ENCODE measurements around the gene C1QBP. TPM values are rescaled to one million over a fixed set of nuclear protein-coding genes. Genes with fewer than 3 reads are reported as not detected.

Gene C1QBP, protein sequence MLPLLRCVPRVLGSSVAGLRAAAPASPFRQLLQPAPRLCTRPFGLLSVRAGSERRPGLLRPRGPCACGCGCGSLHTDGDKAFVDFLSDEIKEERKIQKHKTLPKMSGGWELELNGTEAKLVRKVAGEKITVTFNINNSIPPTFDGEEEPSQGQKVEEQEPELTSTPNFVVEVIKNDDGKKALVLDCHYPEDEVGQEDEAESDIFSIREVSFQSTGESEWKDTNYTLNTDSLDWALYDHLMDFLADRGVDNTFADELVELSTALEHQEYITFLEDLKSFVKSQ
- total RNA-seq = 124 and 137 TPM in 2 replicates

- Histone ChIP-seq H2AFZ (ENCODE audit: low read length) (peak within 1 kb of the TSS; percentile 90), H4K20me1 (ENCODE audit: insufficient read depth, low read length) (peaks cover 8% of the 10 kb centered on the region), H3K4me1 (ENCODE audit: insufficient read depth, low read length) (peaks cover 19% of the 10 kb centered on the region), H3K9me3 (ENCODE audit: low read depth, low read length) (no peaks in the 10 kb centered on the region), H3K79me2 (ENCODE audit: insufficient read depth, low read length) (peaks cover 41% of the 10 kb centered on the region), H3K4me3 (ENCODE audit: insufficient read depth, low read length) (peak within 1 kb of the TSS; percentile 96), H3K36me3 (ENCODE audit: insufficient read depth, low read length) (peaks cover 44% of the 10 kb centered on the region), H3K4me2 (ENCODE audit: insufficient read depth, low read length) (peak within 1 kb of the TSS; percentile 97), H3K27me3 (ENCODE audit: insufficient read depth, low read length) (no peaks in the 10 kb centered on the region), H3K27ac (ENCODE audit: low read depth, low read length) (peak within 1 kb of the TSS; percentile 46)
- peak; percentile 98 for TF ChIP-seq CTCF (IDR thresholded peaks at IDR 0.05; ENCODE audit: extremely low read depth, low read depth, low read length)
- peak; percentile 98 for DNase-seq (ENCODE audit: insufficient read length, low spot score, missing footprints)
Observed at GRCh38 chr17:5438716-5439445, at the start of gene C1QBP. Gene C1QBP, minus strand, starts transcription at chr17:5439155. Its CDS starts 82 bp downstream, at chr17:5439073.

- H3K4me2 ChIP-seq (ENCODE audit: insufficient read depth, low read length) = no peak overlapping the region
- DNase-seq (ENCODE audit: insufficient read length, low spot score, missing footprints) = no peak
- no peaks in the 10 kb centered on the region for H3K9me3 ChIP-seq (ENCODE audit: low read depth, low read length)
- no peak overlapping the region for H3K27ac ChIP-seq (ENCODE audit: low read depth, low read length)
- no peaks in the 10 kb centered on the region for H3K27me3 ChIP-seq (ENCODE audit: insufficient read depth, low read length)
- no peak overlapping the region for H2AFZ ChIP-seq (ENCODE audit: low read length)
- TF ChIP-seq CTCF (IDR thresholded peaks at IDR 0.05; ENCODE audit: extremely low read depth, low read depth, low read length) = no peak
- peaks cover 26% of the 10 kb centered on the region for H3K4me1 ChIP-seq (ENCODE audit: insufficient read depth, low read length)
- no peaks in the 10 kb centered on the region for H4K20me1 ChIP-seq (ENCODE audit: insufficient read depth, low read length)
- H3K36me3 ChIP-seq (ENCODE audit: insufficient read depth, low read length) = peaks cover 45% of the 10 kb centered on the region
- H3K4me3 ChIP-seq (ENCODE audit: insufficient read depth, low read length) = no peak overlapping the region
- H3K79me2 ChIP-seq (ENCODE audit: insufficient read depth, low read length) = peaks cover 44% of the 10 kb centered on the region
Observed at GRCh38 chr17:5488752-5489151, 49.8 kb upstream of the C1QBP start.

GRCh38 chr17:5486206-5487124 lies 47.5 kb upstream of the C1QBP start, which contains the start of gene MIS12:
Gene MIS12, plus strand, starts transcription at chr17:5486566. Its CDS starts 2,297 bp downstream, at chr17:5488863.
- peak within 1 kb of the TSS; percentile 99 for H3K4me2 ChIP-seq (ENCODE audit: insufficient read depth, low read length)
- H3K27ac ChIP-seq (ENCODE audit: low read depth, low read length) = peak within 1 kb of the TSS; percentile 97
- DNase-seq (ENCODE audit: insufficient read length, low spot score, missing footprints) = peak; percentile 98
- H3K9me3 ChIP-seq (ENCODE audit: low read depth, low read length) = no peaks in the 10 kb centered on the region
- H3K4me1 ChIP-seq (ENCODE audit: insufficient read depth, low read length) = peaks cover 29% of the 10 kb centered on the region
- H2AFZ ChIP-seq (ENCODE audit: low read length) = peak within 1 kb of the TSS; percentile 91
- H3K36me3 ChIP-seq (ENCODE audit: insufficient read depth, low read length) = peaks cover 68% of the 10 kb centered on the region
- no peak for TF ChIP-seq CTCF (IDR thresholded peaks at IDR 0.05; ENCODE audit: extremely low read depth, low read depth, low read length)
- H3K4me3 ChIP-seq (ENCODE audit: insufficient read depth, low read length) = peak within 1 kb of the TSS; percentile 99
- H3K27me3 ChIP-seq (ENCODE audit: insufficient read depth, low read length) = no peaks in the 10 kb centered on the region
- no peaks in the 10 kb centered on the region for H4K20me1 ChIP-seq (ENCODE audit: insufficient read depth, low read length)
- peaks cover 66% of the 10 kb centered on the region for H3K79me2 ChIP-seq (ENCODE audit: insufficient read depth, low read length)
